NCI-H446 (cell line): ENCODE data around the gene NDUFS6.
"Not testable (repeated sequence)": the region's sequence is repeated elsewhere in the genome, so short reads cannot be mapped to it uniquely, and the experiment has no call there.

ENCODE experiments used
- DNase-seq, 2 experiments: peaks; one replicate each; lab custom pipeline; 2025; lab: John Stamatoyannopoulos, UW

NDUFS6 gene

GRCh38 chr5:1783216-1783554 is 18.0 kb upstream of the NDUFS6 start:
- DNase-seq: no peak

GRCh38 chr5:1784197-1785050 is 16.8 kb upstream of the NDUFS6 start:
- DNase-seq: no peak

GRCh38 chr5:1785062-1785461 is 16.1 kb upstream of the NDUFS6 start:
- DNase-seq: no peak

GRCh38 chr5:1785984-1786383 is 15.2 kb upstream of the NDUFS6 start:
- DNase-seq: no peak

- DNase-seq: no peak
Measured at GRCh38 chr5:1786621-1787471, 14.4 kb upstream of the NDUFS6 start.

GRCh38 chr5:1787472-1788047 is 13.6 kb upstream of the NDUFS6 start:
- no peak for DNase-seq

GRCh38 chr5:1788200-1788599 is 13.0 kb upstream of the NDUFS6 start:
- DNase-seq: no peak

GRCh38 chr5:1788828-1789227 is 12.4 kb upstream of the NDUFS6 start:
- no peak for DNase-seq

GRCh38 chr5:1789438-1789833 is 11.8 kb upstream of the NDUFS6 start:
- DNase-seq: not testable (repeated sequence)

GRCh38 chr5:1789834-1790471 is 11.3 kb upstream of the NDUFS6 start:
- DNase-seq: no peak

GRCh38 chr5:1791176-1791575 is 10.0 kb upstream of the NDUFS6 start:
- DNase-seq: no peak

GRCh38 chr5:1792842-1793266 is 8.4 kb upstream of the NDUFS6 start:
- DNase-seq: no peak

GRCh38 chr5:1793301-1793740 is 7.9 kb upstream of the NDUFS6 start:
- no peak for DNase-seq

- no peak for DNase-seq
Measured at GRCh38 chr5:1793966-1794900, 7.0 kb upstream of the NDUFS6 start.

- no peak for DNase-seq
Measured at GRCh38 chr5:1794901-1795290, 6.3 kb upstream of the NDUFS6 start.

- no peak for DNase-seq
Measured at GRCh38 chr5:1795506-1795905, 5.7 kb upstream of the NDUFS6 start.

GRCh38 chr5:1795931-1796330 is 5.3 kb upstream of the NDUFS6 start:
- no peak for DNase-seq

GRCh38 chr5:1796371-1797102 is 4.7 kb upstream of the NDUFS6 start:
- no peak for DNase-seq

GRCh38 chr5:1797103-1797800 is 4.0 kb upstream of the NDUFS6 start:
- no peak for DNase-seq

GRCh38 chr5:1797855-1798254 is 3.4 kb upstream of the NDUFS6 start:
- DNase-seq: no peak
